ENCODE data around the gene NDUFA7.
"Not testable (repeated sequence)": the region's sequence is repeated elsewhere in the genome, so short reads cannot be mapped to it uniquely, and the experiment has no call there.

The NDUFA7 gene

GRCh38 chr19:8341504-8341903 is 20.3 kb upstream of the NDUFA7 start:
- not testable (repeated sequence) for DNase-seq

- DNase-seq = no peak
Observed at GRCh38 chr19:8340341-8341096, 19.3 kb upstream of the NDUFA7 start.

GRCh38 chr19:8338835-8339234 is 17.7 kb upstream of the NDUFA7 start:
- DNase-seq = no peak

- no peak for DNase-seq
Observed at GRCh38 chr19:8337728-8338127, 16.6 kb upstream of the NDUFA7 start.

GRCh38 chr19:8336660-8337059 is 15.5 kb upstream of the NDUFA7 start:
- no peak for DNase-seq

GRCh38 chr19:8336072-8336569 is 14.9 kb upstream of the NDUFA7 start:
- no peak for DNase-seq

GRCh38 chr19:8335343-8336071 is 14.3 kb upstream of the NDUFA7 start:
- DNase-seq = no peak

DNA sequence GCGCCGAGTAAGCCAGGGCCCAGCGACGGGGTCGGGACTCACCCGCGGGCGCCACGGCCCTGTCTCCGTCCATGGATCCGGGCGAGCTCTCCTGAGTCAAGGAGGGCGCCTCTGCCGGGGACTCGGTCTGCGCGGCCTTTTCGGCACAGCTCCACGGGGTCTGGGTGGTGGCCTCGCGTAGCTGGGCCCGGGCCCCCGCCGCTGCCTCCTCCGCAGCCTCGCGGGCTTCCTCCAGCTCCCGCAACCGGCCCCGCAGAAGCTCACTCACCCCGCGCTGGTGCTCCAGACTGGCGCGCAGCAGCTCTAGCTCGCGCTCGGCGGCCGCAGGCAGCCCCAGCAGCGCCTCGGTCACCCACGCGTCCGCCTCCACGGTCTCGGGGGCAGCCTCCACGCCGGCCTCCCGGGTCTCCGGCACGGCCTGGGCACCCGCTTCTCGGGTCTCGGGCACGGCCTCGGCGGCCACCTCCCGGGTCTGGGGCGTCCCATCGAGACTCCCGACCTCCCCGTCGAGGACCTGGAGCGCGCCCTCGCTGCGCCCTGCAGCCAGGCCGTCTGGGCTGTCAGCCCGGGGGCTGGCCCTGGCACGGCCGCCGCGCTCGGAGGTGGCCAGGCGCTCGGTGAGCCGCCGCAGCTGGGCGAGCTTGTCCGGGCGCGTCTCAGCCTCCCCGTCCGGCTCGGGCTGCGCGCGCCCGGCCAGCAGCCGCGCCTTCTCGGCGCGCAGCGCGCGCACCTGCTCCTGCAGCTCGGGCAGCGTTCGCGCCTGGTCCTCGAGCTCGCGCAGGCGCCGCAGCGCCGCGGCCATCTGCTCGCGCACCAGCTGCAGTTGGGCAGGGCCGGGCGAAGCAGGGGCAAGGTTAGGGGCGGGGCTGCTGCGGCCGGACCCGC is 13.5 kb upstream of the NDUFA7 start:
- DNase-seq = no peak

GRCh38 chr19:8333767-8334457 is 12.7 kb upstream of the NDUFA7 start:
- DNase-seq = no peak

DNA sequence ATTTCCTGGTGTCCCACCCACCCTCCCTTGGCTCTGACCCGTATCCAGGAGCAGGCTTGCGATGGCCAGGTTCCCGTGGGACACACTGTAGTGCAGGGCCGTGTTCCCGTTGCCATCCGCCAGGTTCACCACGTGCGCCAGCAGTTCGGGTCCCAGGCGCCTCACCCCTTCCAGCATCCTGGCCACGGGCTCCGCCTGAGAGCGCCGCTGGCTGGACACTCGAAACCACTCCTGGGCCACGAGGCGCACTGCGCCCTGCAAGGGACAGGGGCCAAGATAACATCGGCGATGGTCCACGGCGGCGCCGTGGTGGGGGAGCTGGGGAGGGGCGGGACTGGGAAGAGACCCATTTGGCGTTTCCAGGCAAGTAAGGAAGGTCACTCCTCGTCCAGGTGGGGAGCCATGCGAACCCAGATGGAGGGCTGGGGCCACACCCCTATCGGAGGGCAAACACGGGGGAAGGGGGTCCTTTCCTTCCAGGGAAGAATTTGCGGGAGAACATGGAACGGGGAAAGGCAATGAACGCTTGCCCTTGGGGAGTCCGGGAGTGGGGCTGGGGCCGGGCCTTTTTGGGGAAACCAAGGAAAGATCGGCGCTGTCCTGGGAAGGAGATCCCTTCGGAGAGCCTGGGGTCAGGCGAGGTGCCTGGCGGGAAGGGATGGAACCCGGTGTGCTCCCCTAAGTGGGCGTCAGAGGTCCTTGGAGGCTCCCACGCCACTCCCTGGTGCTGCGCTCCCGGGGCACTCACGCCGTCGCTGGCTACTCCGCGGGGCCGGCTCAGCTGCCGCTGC is 12.0 kb upstream of the NDUFA7 start:
- no peak for DNase-seq

DNA sequence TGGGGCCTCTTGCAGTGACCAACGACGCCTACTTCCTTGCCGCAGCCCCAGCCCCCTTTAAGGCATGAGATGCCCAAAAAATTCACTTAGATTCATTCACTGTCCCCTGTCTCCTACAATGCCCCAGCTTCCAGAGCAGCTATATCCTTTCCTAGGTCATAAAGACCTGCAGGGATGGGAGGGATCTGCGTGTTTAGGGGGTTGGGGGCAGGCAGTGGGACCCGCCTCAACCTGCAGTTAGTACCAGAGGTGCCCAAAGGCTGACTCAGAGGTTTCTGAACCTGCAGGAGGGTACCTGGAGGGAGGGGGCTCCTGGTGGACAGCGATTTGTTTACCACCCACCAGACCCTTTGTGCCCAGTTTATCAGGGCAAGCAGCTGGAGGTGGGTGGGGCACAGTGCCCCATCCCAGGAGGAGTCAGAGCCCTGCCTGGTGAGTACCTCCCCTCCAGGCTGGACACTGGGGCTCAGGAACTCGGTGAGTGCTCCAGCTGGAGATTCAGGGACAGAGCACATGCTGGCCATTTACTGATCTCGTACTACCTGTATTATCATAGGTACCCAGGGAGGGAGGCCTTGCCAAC is 10.2 kb upstream of the NDUFA7 start:
- no peak for DNase-seq

DNA sequence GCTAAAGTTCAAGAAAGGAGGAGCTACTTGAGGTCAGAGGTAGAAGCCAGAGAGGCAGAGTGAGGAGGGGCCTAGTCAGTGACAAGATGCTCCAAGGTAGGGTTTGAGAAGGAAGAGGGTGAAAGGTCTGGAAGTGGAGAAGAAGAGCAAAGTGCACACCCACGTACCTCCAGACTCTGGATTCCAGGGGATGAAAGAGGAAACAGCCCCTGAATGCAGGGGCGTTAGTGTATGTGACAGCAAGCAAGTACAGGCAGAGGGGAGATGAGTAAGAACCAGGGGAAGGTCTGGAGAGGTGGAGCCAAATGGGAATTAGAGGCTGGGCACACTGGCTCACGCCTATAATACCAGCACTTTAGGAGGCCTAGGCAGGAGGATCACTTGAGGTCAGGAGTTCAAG is 8.8 kb upstream of the NDUFA7 start:
- no peak for DNase-seq

DNA sequence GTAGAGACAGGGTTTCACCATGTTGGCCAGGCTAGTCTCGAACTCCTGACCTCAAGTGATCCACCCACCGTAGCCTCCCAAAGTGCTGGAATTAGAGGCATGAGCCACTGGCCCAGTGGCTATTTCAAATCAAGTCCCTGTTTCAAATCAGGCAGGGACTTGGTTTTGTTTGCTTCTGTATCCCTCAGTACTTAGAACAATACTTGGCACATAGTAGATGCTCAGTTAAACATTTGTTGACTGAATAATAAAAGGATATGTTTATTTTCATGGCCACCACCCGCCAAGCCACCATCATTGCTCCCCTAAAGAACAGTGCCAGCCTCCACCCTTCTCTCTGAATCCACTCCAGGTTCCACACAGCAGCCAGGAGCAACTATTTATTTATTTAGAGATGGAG is 4.3 kb upstream of the NDUFA7 start:
- DNase-seq = no peak

- DNase-seq = no peak
Observed at GRCh38 chr19:8324186-8325050, 3.2 kb upstream of the NDUFA7 start.

GRCh38 chr19:8323781-8324185 is 2.6 kb upstream of the NDUFA7 start:
- DNase-seq = no peak

DNA sequence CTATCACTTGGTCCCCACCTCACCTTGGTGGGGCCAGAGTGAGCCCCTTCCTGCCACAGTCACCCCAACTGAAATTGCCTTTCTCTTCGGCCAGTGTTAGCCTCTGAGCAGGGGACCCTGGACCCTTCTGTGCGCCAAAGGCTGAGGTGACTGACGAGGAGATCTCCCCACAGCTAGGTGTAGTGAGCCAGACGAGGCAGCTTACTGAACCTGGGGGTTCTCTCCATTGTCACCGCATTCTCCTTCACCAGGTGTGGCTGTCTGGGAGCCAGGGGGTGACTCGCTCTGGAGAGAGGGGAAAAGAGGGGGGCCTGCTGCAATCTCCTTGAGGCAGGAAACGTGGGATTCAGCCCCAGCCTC is 1.4 kb upstream of the NDUFA7 start:
- no peak for DNase-seq

- no peak for DNase-seq
Observed at GRCh38 chr19:8321986-8322637, 937 bp upstream of the NDUFA7 start.

DNA sequence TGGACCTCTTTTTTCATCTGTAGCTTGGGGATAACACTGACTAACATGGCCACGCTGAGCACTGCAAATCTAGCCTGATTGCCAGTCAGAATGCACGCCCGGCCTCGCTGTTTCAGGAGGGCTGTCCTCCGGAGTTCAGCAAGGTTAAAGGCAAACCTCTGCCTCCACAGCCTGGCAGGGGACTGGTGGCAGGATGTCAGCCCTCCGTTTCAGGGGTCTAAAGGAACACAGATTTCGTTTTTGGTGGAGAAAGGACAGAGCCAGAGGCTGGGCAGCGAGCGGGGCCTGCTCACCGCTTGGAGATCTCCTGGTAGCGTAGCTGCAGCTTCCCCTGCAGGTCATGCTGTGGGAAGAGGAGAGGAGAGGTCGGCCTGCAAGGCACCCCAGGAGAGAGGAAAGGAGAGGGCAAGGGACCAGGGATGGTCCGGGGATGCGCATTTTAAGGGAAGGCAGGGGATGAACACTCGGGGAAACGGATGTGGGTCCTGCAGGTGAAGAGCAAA is 560 bp downstream of the NDUFA7 start:
- no peak for DNase-seq

DNA sequence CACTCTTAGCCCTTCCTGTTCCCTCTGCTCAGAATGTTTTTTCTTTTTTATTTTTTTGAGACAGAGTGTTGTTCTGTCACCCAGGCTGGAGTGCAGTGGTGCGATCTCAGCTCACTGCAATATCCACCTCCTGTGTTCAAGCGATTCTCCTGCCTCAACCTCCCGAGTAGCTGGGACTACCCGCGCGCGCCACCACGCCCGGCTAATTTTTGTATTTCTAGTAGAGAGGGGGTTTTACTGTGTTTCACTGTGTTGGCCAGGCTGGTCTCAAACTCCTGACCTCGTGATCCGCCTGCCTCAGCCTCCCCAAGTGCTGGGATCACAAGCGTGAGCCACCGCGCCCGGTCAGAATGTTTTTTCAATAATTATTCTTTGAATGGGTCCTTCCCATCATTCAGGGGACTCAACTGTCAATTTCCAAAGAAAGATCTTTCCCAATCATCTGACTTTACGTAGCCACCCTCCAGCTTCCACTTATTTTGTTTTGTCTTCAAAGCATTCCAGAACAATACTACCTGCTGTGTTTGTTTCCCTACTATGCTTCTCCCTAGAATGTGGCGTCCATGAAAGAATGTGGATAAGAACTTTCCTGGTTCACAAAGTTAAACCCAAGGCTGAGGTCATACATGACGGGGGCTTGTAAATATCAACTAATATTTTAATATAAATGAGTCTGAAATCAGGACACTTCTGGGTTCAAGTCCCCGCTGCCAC is 1.2 kb downstream of the NDUFA7 start:
- DNase-seq = no peak

Data from NCI-H1694 (cell line).